BJ (cell line): ENCODE results near the gene MMP2. TPM values are rescaled to one million over a fixed set of nuclear protein-coding genes. Genes with fewer than 3 reads are reported as not detected.

Source experiments
- CTCF ChIA-PET: fragments of 350-600 bp; formaldehyde crosslinking; extraction: SDS; loops from one replicate; lab custom pipeline; 2021; ENCODE audit warnings: antibody characterized with exemption, inconsistent platforms; lab: Yijun Ruan, JAX
- POLR2A ChIA-PET: fragments of 300-600 bp; sonication (Branson Sonifier 250); formaldehyde crosslinking; extraction: SDS; loops from one replicate; lab custom pipeline; 2021; ENCODE audit warnings: antibody characterized with exemption; lab: Charles Lee
- DNase-seq: peaks from one replicate; pipeline ENCODE4 v3.0.0-alpha.2; 2011; ENCODE audit warnings: low read depth
- H3K27me3 ChIP-seq: 2 replicates; pipeline ENCODE4 v1.6.0; 2011; ENCODE audit warnings: low read length; ENCODE audit not compliant: control insufficient read depth, insufficient read depth
- H3K36me3 ChIP-seq: 2 replicates; pipeline ENCODE4 v1.5.1; 2011; ENCODE audit warnings: low read length; ENCODE audit not compliant: control insufficient read depth, insufficient read depth
- H3K4me3 ChIP-seq: 2 replicates; pipeline ENCODE4 v1.5.1; 2011; ENCODE audit warnings: low read depth, mild to moderate bottlenecking, control low read depth, low read length
- CTCF ChIP-seq: IDR thresholded peaks from 2 replicates; pipeline ENCODE4 v1.5.1; 2011; ENCODE audit warnings: low read depth, mild to moderate bottlenecking, control low read depth, inconsistent platforms, low read length, moderate library complexity; ENCODE audit not compliant: insufficient read depth
- polyA plus RNA-seq: library from polyadenylated mRNA; depleted of rRNA; stranded (reverse); fragments of >200 nt; gene quantifications from 2 replicates; pipeline ENCODE4 v1.2.3, GENCODE V29; 2011

MMP2 gene
- polyA plus RNA-seq, 1 experiment, result 1,609 TPM

DNA sequence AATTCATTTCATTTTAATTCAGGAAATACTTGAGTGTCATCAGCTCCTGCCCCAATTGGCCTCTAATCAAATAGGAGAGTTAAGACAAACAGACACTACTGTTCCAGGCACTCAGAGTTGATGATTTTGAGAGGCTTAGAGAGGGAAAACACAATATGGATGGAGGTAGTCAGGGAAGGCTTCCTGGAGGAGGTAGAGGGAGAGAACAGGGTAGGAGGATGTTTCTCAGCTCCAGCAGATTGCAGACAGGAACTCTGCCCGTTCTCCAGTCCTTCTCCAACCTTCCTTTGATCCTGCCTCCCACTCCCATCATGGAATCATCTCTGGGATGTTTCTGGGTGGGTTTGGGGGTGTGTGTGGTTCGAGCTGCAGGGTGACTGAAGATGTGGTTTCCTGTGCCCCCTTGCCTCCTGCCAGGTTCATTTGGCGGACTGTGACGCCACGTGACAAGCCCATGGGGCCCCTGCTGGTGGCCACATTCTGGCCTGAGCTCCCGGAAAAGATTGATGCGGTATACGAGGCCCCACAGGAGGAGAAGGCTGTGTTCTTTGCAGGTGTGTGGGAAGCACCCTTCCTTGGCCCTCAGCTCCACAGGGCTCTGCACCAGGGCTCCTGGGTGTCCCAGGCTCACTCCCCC, 17.6 kb downstream of the MMP2 start:
- POLR2A ChIA-PET, result no interaction called here
- H3K36me3 ChIP-seq, result peaks cover 37% of the 10 kb centered on the region
- no peaks in the 10 kb centered on the region for H3K27me3 ChIP-seq
- no peak overlapping the region for H3K4me3 ChIP-seq
- TF ChIP-seq CTCF, result no peak
- DNase-seq, result no peak
- CTCF ChIA-PET, result interaction anchor here (0.8 kb wide), 1 partner anchor 40 kb away, joined by 3 read pairs; no protein-coding TSS in a partner anchor

DNA sequence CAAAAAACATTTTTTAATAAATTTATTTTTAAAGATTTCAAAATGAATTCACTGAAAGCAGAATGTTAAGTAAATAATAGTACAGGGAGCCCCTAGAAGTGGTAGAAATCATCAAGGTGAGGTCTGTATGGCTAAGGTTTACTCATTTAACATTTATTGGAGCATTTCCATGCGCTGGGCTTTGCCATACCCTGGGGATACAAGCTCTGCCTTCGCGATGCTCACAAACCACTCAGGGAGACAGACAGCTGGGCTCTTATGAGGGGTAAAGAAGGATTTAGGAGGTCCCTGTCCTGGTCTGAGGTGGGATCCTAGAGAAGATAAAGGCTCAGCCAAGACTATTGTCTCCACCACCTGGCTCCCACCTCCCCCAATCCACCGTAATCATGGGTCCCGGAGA, 18.6 kb downstream of the MMP2 start:
- ChIA-PET POLR2A (interaction anchor here (0.5 kb wide), 1 partner anchor 59 kb away, joined by 3 read pairs; no protein-coding TSS in a partner anchor), CTCF (no interaction called here)
- H3K4me3 ChIP-seq, result no peak overlapping the region
- TF ChIP-seq CTCF, result no peak
- peaks cover 37% of the 10 kb centered on the region for H3K36me3 ChIP-seq
- no peak for DNase-seq
- no peaks in the 10 kb centered on the region for H3K27me3 ChIP-seq

DNA sequence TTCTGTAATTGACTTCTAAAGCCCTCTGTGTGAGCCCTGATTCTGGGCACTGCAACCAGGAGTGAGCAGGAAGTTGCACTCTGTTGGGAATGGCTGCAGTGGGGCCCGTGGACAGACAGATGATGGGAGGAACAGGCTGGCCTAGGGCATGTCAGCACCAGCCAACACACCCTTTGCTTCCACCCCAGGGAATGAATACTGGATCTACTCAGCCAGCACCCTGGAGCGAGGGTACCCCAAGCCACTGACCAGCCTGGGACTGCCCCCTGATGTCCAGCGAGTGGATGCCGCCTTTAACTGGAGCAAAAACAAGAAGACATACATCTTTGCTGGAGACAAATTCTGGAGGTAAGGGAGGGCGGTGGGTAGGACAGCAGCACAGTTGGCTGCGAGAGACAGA, 19.1 kb downstream of the MMP2 start:
- CTCF ChIA-PET, result no interaction called here
- TF ChIP-seq CTCF, result no peak
- H3K4me3 ChIP-seq, result no peak overlapping the region
- POLR2A ChIA-PET, result interaction anchor here (0.5 kb wide), 1 partner anchor 59 kb away, joined by 3 read pairs; no protein-coding TSS in a partner anchor
- H3K36me3 ChIP-seq, result peaks cover 35% of the 10 kb centered on the region
- no peaks in the 10 kb centered on the region for H3K27me3 ChIP-seq
- DNase-seq, result no peak

GRCh38 chr16:55499281-55499680, 20.3 kb downstream of the MMP2 start:
- ChIA-PET CTCF (interaction anchor here (1.5 kb wide), 1 partner anchor 34 kb away, joined by 6 read pairs; no protein-coding TSS in a partner anchor), POLR2A (no interaction called here)

More at GRCh38 chr16:55499281-55499680, 20.3 kb downstream of the MMP2 start:
- no peak for DNase-seq
- no peak for TF ChIP-seq CTCF
- Histone ChIP-seq H3K4me3 (no peak overlapping the region), H3K36me3 (peaks cover 32% of the 10 kb centered on the region), H3K27me3 (no peaks in the 10 kb centered on the region)
